GM08714 (cell line): Measurements from ENCODE around the gene UBA7.
"Not testable (repeated sequence)": the region's sequence is repeated elsewhere in the genome, so short reads cannot be mapped to it uniquely, and the experiment has no call there.

ENCODE experiments used
- H3K4me3 ChIP-seq: fragments of 200-500 bp; sonication (Bioruptor generic); 2 replicates; pipeline ENCODE4 v1.5.1; 2014; ENCODE audit warnings: mild to moderate bottlenecking, low read length, inconsistent platforms
- ZNF274 ChIP-seq: IDR thresholded peaks from 2 replicates; pipeline ENCODE4 v1.6.1; 2012; ENCODE audit warnings: mild to moderate bottlenecking, low read depth, low read length

The UBA7 gene

GRCh38 chr3:49781415-49782199 lies 32.1 kb downstream of the UBA7 start:
- no peak for TF ChIP-seq ZNF274

GRCh38 chr3:49780975-49781365 lies 32.8 kb downstream of the UBA7 start:
- H3K4me3 ChIP-seq: not testable (repeated sequence)

More at GRCh38 chr3:49781415-49782199, 32.1 kb downstream of the UBA7 start:
- H3K4me3 ChIP-seq: no peak overlapping the region

GRCh38 chr3:49780080-49780974 lies 33.4 kb downstream of the UBA7 start:
- TF ChIP-seq ZNF274: no peak
- H3K4me3 ChIP-seq: no peak overlapping the region

- no peak for TF ChIP-seq ZNF274
- no peak overlapping the region for H3K4me3 ChIP-seq
Observed at GRCh38 chr3:49779358-49780079, 34.2 kb downstream of the UBA7 start.

GRCh38 chr3:49776101-49776500 lies 37.7 kb downstream of the UBA7 start:
- not testable (repeated sequence) for H3K4me3 ChIP-seq

GRCh38 chr3:49775538-49775937 lies 38.2 kb downstream of the UBA7 start:
- no peak overlapping the region for H3K4me3 ChIP-seq
- no peak for TF ChIP-seq ZNF274

GRCh38 chr3:49772703-49773102 lies 41.0 kb downstream of the UBA7 start:
- no peak for TF ChIP-seq ZNF274
- no peak overlapping the region for H3K4me3 ChIP-seq

- no peak for TF ChIP-seq ZNF274
- no peak overlapping the region for H3K4me3 ChIP-seq
Observed at GRCh38 chr3:49771340-49771938, 42.3 kb downstream of the UBA7 start.

GRCh38 chr3:49769926-49770325 lies 43.8 kb downstream of the UBA7 start:
- no peak overlapping the region for H3K4me3 ChIP-seq
- no peak for TF ChIP-seq ZNF274

GRCh38 chr3:49769286-49769915 lies 44.4 kb downstream of the UBA7 start:
- no peak overlapping the region for H3K4me3 ChIP-seq
- no peak for TF ChIP-seq ZNF274

GRCh38 chr3:49763981-49764380 lies 49.8 kb downstream of the UBA7 start:
- H3K4me3 ChIP-seq: no peak overlapping the region
- TF ChIP-seq ZNF274: no peak

- no peak overlapping the region for H3K4me3 ChIP-seq
- TF ChIP-seq ZNF274: no peak
Observed at GRCh38 chr3:49761661-49762060, 52.1 kb downstream of the UBA7 start.

- no peak overlapping the region for H3K4me3 ChIP-seq
- no peak for TF ChIP-seq ZNF274
Observed at GRCh38 chr3:49759226-49759625, 54.5 kb downstream of the UBA7 start.

GRCh38 chr3:49757197-49757596 lies 56.6 kb downstream of the UBA7 start:
- TF ChIP-seq ZNF274: no peak
- H3K4me3 ChIP-seq: no peak overlapping the region
